ENCODE measurements around the gene MOB3B.

DNA sequence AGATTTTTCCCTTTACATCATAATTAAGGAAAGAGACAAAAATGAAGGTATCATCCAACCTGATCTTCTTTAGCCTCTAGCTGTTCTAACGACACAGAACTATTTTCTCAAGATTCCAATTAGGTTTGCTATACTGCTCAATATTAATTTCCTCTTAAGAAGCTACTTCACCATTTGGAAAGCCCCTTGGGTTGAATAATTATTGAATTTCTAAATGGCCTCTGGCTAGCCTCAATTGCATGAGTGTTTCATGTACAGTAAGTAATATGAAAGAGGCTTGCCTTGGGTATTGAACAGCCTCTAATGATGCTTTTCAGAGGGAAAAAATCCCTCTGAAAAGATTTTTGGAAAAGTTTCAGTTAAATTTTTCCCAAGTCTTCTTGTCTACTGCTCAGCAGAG lies 3.7 kb upstream of the MOB3B start:
- TF ChIP-seq TCF12 (IDR thresholded peaks at IDR 0.05): no peak
- TF ChIP-seq, protein P1, sequence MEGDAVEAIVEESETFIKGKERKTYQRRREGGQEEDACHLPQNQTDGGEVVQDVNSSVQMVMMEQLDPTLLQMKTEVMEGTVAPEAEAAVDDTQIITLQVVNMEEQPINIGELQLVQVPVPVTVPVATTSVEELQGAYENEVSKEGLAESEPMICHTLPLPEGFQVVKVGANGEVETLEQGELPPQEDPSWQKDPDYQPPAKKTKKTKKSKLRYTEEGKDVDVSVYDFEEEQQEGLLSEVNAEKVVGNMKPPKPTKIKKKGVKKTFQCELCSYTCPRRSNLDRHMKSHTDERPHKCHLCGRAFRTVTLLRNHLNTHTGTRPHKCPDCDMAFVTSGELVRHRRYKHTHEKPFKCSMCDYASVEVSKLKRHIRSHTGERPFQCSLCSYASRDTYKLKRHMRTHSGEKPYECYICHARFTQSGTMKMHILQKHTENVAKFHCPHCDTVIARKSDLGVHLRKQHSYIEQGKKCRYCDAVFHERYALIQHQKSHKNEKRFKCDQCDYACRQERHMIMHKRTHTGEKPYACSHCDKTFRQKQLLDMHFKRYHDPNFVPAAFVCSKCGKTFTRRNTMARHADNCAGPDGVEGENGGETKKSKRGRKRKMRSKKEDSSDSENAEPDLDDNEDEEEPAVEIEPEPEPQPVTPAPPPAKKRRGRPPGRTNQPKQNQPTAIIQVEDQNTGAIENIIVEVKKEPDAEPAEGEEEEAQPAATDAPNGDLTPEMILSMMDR (IDR thresholded peaks at IDR 0.05): no peak
- no peak for TF ChIP-seq SMC3 (IDR thresholded peaks at IDR 0.05; ENCODE audit: low read depth, low read length)
- no peak for TF ChIP-seq TAF1 (IDR thresholded peaks at IDR 0.05; ENCODE audit: borderline replicate concordance, low read depth, low read length)
- TF ChIP-seq, protein P2, sequence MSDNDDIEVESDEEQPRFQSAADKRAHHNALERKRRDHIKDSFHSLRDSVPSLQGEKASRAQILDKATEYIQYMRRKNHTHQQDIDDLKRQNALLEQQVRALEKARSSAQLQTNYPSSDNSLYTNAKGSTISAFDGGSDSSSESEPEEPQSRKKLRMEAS (IDR thresholded peaks at IDR 0.05; ENCODE audit: low read depth): no peak
- no peak for TF ChIP-seq EP300 (IDR thresholded peaks at IDR 0.05; ENCODE audit: borderline replicate concordance in 1 of 2, low read depth in 1 of 2, low read length in 1 of 2)
- no peak for TF ChIP-seq POLR2AphosphoS5 (IDR thresholded peaks at IDR 0.05; ENCODE audit: low read depth, low read length)
